HG03575 (cell line): ENCODE data around the gene LCN12.

Experiments
- ATAC-seq: cut with Tn5 transposase; IDR thresholded peaks from one replicate; pipeline ENCODE4 v1.9.1; 2021; ENCODE audit not compliant: unreplicated experiment, insufficient number of reproducible peaks, low FRiP score; ENCODE audit errors: extremely low read depth

The LCN12 gene

DNA sequence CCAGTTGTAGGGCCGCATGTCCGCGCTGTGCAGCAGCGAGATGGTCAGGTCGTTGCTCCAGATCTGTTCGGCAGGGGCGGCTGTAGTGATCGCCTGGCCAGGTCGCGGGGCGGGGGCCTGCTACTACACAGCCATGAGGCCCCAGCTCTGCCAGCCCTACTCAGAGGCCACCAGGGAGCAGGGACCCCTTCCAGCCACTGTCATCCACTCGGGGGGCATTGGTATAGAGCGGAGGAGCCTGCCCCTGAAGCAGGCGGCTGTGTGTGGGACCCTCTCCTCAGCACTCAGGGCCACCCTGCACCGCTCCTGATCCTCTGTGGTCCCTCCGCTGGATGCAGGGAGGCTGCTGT lies 9.2 kb upstream of the LCN12 start:
- ATAC-seq = no peak

DNA sequence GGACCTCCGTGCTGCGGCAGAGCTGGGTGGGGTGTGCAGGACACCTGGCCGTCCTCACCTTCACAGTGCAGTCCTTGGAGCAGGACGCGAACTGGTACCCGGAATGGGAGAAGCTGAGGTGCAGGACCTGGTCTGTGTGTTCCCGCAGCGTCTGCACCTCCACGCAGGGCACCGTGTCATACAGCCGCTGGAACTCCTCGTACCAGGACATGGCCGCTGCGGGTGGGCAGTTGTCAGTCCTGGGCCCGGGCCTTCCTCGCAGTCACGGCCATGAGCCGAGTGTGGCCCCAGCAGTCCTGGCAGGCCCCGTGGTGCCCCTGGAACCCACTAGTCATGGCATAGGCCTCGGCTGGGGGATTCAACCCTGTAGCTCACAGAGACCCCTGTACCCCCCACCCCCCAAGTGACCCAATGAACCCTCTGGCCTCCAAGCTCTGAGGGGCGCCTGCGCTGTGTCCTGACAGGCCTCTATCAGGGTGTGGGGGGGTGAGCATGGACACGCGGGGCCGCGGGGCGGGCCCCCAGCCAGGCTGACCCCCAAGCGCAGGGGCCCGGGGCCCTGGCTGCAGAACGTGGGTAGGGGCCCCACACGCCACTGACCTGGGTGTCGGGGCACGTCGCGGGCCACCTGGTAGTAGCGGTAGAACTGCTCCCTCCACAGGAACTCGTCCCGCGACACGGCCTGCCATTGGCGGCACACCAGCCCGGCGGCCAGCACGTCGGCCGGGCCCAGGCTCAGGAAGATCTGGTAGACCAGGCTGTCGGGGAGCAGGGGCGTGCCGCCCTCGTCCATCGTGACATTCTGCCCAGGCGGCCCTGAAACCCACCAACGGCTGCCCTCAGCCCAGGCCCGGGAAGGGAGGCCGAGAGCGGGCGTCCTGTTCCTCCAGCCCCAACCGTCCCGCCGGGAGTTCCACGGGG lies 8.5 kb upstream of the LCN12 start:
- ATAC-seq = no peak

DNA sequence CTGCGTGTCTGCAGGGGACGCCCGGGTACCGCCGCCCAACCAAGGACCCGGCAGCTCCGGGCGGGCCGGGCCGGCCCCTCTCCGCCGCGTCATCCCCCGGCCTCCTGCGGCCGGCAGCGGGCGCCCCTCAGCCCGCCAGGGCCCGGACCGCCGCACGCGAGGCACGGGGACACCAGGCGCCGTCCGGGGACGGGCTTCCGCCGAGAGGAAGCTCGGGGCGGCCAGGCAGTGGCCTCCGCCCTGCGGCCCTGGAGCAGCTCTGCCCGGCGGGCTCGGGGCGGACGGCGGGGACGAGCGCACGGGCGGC lies 7.9 kb upstream of the LCN12 start:
- no peak for ATAC-seq

DNA sequence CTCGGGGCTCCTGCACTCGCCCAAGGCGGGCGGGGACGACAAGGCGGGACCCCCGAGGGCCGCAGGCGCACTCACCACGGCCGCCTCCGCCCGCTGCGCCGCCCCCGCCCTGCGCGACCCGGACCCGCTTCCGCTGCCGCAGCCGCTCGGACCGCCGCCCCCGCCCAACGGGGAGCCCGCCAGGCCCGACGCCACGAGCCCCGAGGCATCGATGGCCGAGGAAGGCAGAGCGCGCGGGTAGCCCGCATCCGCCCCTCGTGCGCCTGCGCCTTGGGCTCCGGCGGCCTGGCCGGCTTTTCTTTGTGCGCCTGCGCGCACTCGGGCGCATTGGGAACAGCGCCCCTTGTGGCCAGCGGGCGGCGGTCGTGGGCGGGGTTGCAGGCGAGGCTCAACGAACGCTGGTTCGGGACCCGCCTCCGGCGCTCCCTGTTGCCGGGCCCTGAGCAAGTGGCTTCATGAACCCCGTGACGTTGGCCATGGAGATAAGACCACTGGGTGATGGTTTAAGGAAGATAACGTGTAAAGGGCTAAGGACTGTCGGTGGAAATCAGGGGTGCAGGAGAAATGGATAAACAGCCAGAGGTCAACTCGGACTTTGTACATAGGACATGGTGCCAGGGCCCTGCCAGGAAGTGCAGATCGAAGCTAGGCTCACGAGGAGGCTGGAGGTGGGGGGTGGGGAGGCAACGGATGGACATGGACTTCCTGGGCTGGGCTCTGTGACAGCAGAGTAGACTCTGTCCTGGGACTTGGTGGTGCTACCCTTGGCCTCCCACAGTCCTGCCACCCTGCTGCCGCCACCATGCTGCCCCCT lies 7.3 kb upstream of the LCN12 start, which contains the start of the genes C8G and FBXW5:
C8G (plus strand) TSS at position 725 of the 814 bp plus-strand sequence; CDS start at position 803, 78 bp downstream.
FBXW5 (minus strand) TSS at position 220 of the 814 bp plus-strand sequence. CDS start 655 bp downstream, outside the sequence.
- no peak for ATAC-seq

DNA sequence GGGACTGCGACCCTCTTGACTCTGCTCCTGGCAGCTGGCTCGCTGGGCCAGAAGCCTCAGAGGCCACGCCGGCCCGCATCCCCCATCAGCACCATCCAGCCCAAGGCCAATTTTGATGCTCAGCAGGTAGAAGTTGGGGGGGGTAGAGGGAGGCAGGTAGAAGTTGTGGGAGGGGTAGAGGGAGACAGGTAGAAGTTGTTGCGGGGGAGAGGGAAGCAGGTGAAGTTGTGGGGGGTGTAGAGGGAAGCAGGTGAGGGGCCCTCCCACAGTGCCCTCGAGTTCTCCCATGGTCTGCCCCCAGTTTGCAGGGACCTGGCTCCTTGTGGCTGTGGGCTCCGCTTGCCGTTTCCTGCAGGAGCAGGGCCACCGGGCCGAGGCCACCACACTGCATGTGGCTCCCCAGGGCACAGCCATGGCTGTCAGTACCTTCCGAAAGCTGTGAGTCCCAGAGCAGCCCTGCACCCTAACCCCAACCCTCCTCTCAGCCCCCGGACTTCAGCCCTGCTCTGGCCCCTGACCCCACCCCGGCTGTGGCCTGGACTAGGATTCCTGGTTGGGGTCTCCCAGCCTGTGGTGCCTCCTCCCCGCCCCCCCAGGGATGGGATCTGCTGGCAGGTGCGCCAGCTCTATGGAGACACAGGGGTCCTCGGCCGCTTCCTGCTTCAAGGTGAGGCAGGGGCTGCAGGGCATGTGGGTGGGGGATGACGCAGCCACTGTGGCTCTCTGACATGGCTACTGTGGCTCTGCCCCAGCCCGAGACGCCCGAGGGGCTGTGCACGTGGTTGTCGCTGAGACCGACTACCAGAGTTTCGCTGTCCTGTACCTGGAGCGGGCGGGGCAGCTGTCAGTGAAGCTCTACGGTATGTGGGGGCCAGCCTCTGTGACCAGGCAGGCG lies 6.5 kb upstream of the LCN12 start:
- no peak for ATAC-seq

DNA sequence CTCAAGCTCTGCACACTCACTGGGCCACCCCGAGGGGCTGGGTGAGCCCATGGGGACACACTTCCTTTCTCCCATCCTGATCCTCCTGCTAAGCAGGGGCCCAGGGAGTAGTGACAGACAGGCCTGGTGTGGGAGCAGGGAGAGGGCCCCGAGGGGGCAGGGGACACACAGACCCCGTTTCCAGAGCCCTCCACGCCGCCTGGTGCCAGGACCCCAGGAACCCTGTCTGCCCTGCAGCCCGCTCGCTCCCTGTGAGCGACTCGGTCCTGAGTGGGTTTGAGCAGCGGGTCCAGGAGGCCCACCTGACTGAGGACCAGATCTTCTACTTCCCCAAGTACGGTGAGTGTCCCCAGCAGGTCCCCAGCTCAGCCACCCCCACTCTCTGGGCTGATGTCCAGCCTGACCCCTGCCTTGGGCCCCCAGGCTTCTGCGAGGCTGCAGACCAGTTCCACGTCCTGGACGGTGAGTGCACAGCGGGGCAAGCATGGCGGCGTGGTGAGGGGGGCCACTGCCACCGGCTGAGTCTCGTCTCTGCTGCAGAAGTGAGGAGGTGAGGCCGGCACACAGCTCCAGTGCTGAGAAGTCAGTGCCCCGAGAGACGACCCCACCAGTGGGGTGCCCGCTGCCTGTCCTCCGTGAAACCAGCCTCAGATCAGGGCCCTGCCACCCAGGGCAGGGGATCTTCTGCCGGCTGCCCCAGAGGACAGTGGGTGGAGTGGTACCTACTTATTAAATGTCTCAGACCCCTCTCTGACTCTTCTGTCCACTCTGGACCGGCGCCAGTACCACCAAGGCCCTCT lies 5.6 kb upstream of the LCN12 start:
- no peak for ATAC-seq

DNA sequence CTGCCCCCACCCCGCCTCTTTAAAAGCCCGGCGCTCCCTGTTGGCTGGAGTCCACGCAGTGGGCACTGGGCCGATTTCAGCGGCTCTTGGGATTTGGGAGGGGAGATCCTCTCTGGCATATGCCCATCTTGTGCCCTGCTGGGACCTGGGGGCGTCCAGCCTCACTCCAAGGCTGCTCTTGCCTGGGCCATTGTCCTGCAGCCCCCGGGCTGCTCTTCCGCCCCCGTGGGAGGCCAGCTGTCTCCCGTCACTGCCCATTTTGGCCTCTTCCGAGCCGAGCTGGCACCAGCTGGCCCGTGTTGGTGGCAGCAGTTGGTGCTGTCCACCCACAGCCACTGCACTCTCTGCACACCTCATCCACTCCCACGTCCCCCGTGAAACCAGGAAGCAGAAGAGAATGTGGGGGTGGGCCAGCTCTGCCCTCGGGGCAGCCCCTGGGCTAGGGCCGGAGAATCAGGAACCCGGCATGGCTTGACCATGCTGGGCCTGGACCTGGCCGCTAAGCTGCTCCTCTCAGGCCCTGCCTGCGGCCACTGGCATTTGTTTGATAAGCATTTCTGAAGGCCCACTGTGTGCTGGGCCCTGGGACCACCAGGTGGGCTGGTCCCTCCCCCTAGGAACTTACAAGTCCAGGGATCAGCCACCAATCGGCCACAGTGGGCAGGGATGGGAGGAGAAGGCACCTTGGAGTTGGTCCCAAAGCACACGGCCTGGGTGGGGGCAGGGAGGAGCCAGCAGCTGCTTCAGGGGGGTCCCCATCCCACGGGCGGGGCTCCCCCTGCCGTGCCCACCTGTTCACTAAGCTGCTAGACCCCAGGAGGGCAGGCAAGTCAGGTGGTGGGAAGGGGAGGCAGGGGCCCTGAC lies 4.8 kb upstream of the LCN12 start:
- ATAC-seq = no peak

DNA sequence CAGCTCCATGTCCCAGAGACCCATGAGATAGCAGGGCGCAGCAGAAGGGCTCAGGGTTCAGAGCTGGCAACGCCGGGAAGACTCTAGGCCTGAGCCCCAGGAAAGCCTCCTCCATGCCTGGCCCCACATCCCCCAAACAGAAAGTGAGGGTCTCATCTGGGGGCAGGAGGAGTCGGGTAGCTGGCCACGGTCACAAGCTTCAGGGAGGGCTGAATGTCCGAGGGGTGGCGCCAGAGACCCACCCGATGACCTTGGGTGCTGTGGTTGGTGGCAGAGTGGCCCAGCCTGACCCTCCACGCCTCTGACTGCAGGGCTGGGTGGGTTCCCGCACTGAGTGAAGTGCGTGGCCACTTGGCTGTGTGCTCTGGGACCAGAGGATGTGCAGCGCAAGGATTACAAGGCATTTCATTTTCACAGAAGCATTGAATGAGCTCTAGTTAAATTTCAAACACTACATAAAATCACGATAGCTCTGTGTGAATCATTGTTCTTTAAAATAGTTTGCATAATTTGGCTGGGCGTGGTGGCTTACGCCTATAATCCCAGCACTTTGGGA lies 4.0 kb upstream of the LCN12 start:
- ATAC-seq = no peak

DNA sequence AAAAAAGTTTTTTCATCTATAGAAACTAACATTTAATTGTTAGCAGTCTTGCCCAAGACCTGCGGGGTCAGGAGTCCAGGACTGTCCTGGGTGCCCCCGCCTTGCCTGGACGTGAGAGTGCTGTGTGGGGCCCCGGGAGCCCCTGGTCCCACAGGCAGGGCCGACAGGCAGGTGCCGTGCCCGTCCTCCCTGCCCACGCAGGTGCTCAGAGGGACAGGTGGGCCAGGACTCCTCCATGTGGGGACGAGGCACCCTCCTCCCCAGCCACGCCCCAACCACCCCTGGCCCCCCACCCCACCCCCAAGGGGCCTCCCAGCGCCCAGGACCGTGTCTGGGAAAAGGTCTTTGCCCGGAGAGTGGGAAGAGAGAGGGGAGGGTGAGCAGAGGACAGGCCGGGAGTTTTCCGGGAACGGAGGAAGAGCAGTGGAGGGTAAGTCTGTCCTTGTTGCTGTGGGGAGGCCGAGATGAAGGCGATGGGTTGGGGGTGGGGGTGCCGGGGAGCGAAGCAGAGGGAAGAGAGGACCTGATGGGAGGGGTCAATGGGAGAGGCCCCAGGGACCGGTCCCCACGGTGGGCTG lies 2.7 kb upstream of the LCN12 start:
- ATAC-seq = no peak

DNA sequence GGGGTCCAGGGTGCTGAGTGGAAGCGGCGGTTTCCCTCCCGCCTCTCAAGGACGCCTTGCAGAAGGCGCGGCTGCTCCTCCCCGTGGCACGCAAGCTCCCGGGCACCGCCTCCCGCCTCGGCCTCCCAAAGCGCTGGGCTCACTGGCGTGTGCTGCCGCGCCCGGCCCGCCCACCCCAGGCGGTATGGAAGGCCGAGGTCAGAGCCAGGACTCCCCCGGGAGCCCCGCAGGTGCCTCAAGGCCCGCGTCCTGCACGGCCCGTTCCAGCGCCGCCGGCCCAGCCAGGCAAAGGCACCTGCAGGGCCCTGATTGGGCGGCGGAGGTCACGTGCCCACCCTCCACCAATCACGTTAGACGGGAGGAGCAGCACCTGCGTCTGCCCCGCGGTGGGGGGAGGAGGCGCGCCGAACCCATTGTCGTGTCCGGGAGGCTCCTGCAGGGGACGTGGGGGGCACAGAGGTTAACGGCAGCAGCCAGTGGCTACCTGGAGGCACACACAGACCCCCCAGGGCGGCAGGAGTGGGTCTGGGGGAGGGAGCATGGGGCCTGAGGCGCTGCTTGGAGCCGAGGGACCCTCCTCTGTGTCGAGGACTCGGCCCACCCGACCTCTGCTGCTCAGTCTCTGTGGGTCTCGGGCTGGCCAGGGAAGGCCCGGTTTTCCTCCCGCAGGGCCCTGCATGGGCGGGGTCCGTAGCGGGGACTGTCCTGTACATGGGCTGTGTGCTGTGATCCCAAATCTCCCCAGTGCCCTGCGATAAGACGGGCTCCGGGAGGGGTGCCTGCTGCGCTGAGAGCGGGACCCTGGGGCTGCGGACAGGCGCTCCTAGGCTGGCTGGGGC lies 2.0 kb upstream of the LCN12 start:
- ATAC-seq = no peak

DNA sequence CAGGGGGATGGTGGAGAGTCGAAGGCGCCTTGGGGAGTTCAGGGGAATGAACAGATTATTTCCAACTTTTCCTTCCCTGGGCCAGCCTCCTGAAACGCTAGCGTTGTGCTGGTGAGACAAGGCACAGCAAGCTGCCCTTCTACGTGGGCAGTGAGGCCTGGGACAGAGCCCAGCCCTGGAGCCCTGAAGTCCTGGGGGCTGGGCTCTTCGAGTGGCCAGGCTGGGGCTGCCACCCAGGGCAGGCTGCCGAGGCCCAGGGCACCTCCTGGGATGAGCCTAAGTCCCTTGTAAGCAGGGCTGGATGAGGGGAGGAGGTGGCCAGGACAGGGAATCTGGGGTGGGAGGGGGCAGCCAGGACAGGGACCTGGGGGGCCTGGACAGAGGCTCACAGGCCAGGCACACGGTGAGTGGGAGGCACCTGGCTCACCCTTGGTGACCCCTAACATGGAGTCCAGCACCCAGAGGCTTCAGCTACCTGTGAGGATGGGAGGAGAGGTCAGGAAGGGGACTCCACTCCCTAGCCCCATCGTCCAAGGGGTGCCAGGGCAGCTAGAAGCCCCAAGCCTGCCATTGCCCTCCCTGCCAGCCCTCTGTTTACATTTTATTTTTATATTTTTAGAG lies 1.3 kb upstream of the LCN12 start:
- no peak for ATAC-seq

DNA sequence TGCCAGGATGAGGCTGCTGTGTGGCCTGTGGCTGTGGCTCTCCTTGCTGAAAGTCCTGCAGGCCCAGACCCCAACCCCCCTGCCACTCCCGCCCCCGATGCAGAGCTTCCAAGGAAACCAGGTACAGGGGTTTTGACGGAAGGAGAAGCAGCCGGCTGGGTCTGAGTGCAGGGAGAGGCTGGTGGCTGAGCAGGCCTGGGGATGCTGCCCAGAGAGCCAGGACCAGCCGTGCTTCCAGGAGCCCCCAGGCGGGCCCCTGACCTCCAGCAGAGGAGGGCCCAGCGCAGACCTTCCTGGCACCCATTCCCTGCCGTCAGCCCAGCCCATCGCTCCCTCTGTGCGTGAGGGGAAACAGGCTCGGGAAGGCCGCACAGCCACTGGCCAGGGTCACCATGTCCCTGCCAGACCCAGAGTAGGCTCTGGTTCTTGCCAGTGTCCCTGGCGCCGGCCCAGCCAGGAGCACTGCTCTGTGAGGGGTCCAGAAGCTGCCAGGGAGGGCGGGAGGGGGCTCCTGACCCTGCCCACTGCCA lies 313 bp downstream of the LCN12 start:
- ATAC-seq = no peak

DNA sequence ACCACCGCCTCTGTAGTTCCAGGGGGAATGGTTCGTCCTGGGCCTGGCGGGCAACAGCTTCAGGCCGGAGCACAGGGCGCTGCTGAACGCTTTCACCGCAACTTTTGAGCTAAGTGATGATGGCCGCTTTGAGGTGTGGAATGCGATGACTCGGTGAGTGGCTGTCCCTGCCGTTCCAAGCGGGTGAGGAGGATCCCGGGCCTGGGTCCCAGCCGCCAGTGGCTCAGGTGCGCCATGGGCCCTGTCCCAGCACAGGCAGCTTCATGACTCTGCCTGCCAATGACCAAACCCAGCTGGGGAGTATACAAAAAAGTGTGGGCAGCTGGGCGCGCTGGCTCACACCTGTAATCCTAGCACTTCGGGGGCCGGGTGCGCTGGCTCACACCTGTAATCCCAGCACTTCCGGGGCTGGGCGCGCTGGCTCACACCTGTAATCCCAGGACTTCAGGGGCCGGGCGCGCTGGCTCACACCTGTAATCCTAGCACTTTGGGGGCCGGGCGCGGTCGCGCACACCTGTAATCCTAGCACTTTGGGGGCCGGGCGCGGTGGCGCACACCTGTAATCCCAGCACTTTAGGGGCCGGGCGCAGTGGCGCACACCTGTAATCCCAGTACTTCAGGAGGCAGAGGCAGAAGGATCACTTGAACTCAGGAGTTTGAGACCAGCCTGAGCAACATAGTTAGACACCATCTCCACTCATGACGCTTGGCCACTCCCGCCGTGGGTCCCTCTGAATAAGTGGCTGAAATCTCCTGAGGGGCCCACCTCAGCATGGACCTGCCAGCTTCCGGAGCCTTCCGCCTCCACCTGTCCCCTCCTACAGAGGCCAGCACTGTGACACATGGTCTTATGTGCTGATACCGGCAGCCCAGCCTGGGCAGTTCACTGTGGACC lies 1.1 kb downstream of the LCN12 start:
- ATAC-seq = no peak

DNA sequence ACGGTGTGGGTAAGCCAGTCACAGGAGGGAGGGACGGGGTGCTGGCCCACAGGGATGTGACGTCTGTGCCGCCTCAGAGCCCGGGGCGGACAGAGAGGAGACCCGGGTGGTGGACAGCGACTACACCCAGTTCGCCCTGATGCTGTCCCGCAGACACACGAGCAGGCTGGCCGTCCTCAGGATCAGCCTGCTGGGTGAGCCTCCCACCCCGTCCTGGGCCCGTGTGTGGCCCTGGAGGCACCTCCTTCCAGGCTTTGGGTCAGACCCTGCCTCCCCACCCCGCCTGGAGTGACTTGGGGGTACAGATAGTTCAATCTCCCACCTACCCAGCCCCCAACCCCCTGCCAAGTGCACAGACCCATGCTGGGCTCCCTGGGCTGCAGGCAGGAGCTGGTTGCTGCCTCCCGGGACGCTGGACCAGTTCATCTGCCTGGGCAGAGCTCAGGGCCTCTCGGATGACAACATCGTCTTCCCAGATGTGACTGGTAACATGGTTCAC lies 1.7 kb downstream of the LCN12 start:
- no peak for ATAC-seq
